HepG2 (cell line): Measurements from ENCODE around the gene TNS1. TPM values are rescaled to one million over a fixed set of nuclear protein-coding genes. Genes with fewer than 3 reads are reported as not detected.

Experiments used
- HMGA1 ChIP-seq: sonication (generic); formaldehyde crosslinking; conservative IDR thresholded peaks from 2 replicates; pipeline ENCODE4 v1.4.0; 2020; ENCODE audit warnings: missing genetic modification reagents
- ONECUT2 ChIP-seq: sonication (generic); formaldehyde crosslinking; IDR thresholded peaks from 2 replicates; pipeline ENCODE4 v1.4.0; 2020; ENCODE audit warnings: missing genetic modification reagents
- PHF5A ChIP-seq: IDR thresholded peaks from one replicate; pipeline ENCODE4 v1.6.1; 2018; ENCODE audit warnings: low read depth, missing genetic modification reagents; ENCODE audit not compliant: unreplicated experiment
- RBAK ChIP-seq: sonication (generic); formaldehyde crosslinking; IDR thresholded peaks from 2 replicates; pipeline ENCODE4 v1.5.1; 2020; ENCODE audit warnings: mild to moderate bottlenecking, missing genetic modification reagents
- SP140L ChIP-seq: sonication (generic); formaldehyde crosslinking; IDR thresholded peaks from 2 replicates; pipeline ENCODE4 v1.4.0; 2020; ENCODE audit warnings: missing genetic modification reagents, borderline replicate concordance
- ZC3H13 ChIP-seq: sonication (generic); formaldehyde crosslinking; IDR thresholded peaks from 2 replicates; pipeline ENCODE4 v1.8.1; 2023; ENCODE audit warnings: mild to moderate bottlenecking, missing genetic modification reagents, moderate library complexity
- ZNF124 ChIP-seq: sonication (generic); formaldehyde crosslinking; IDR thresholded peaks from 2 replicates; pipeline ENCODE4 v1.4.0; 2020; ENCODE audit warnings: missing genetic modification reagents
- ZNF230 ChIP-seq: sonication (generic); formaldehyde crosslinking; IDR thresholded peaks from 2 replicates; pipeline ENCODE4 v1.4.0; 2020; ENCODE audit warnings: mild to moderate bottlenecking, missing genetic modification reagents
- ZNF232 ChIP-seq: sonication (generic); formaldehyde crosslinking; IDR thresholded peaks from 2 replicates; pipeline ENCODE4 v1.4.0; 2020; ENCODE audit warnings: missing genetic modification reagents, borderline replicate concordance
- polyA plus RNA-seq, 8 experiments: library from polyadenylated mRNA; depleted of rRNA in 3 of 8; stranded (reverse) in 7 of 8; unstranded in 1 of 8; fragments of >200 nt; fragmentation: Illumina TruSeq in 4 of 8; extraction: Trizol in 4 of 8; gene quantifications; 2 replicates each; pipeline versions ENCODE4 v1.2.1 to v1.2.3, GENCODE V29; 2011 to 2016; ENCODE audit warnings: low read depth in 4 of 8, missing spikeins in 1 of 8, mixed read lengths in 1 of 8; ENCODE audit not compliant: insufficient read depth in 1 of 8
- total RNA-seq, 5 experiments: library from RNA; depleted of rRNA; stranded (reverse); fragments of >200 nt; fragmentation: Illumina TruSeq; extraction: Trizol; gene quantifications; 2 replicates each; pipeline ENCODE4 v1.2.3, GENCODE V29; 2016; ENCODE audit warnings: low read depth in 1 of 5
- TF ChIP-seq, protein P1 (sequence below): fragments of 450-650 bp; IDR thresholded peaks from 2 replicates; pipeline ENCODE4 v1.6.1; 2017; ENCODE audit warnings: mild to moderate bottlenecking
- TF ChIP-seq, protein P2 (sequence below): IDR thresholded peaks from 2 replicates; pipeline ENCODE4 v1.6.1; 2016; ENCODE audit warnings: low read depth, control low read depth
- TF ChIP-seq, protein P3 (sequence below): IDR thresholded peaks from 2 replicates; pipeline ENCODE4 v1.6.1; 2016; ENCODE audit warnings: missing biosample characterization, missing genetic modification reagents, low read depth
- TF ChIP-seq, protein P4 (sequence below): sonication (generic); formaldehyde crosslinking; IDR thresholded peaks from 2 replicates; pipeline ENCODE4 v1.8.1; 2022; ENCODE audit warnings: mild to moderate bottlenecking, missing genetic modification reagents
- TF ChIP-seq, protein P5 (sequence below): sonication (generic); formaldehyde crosslinking; IDR thresholded peaks from 2 replicates; pipeline ENCODE4 v1.4.0; 2020; ENCODE audit warnings: missing genetic modification reagents, low read depth, mild to moderate bottlenecking, borderline replicate concordance
- TF ChIP-seq, protein P6 (sequence below): sonication (generic); formaldehyde crosslinking; IDR thresholded peaks from 2 replicates; pipeline ENCODE4 v1.9.0; 2021; ENCODE audit warnings: missing genetic modification reagents, borderline replicate concordance
- TF ChIP-seq, protein P7 (sequence below): sonication (generic); formaldehyde crosslinking; IDR thresholded peaks from 2 replicates; pipeline ENCODE4 v1.4.0; 2020; ENCODE audit warnings: low read depth, mild to moderate bottlenecking, missing genetic modification reagents

Gene TNS1
- total and polyA plus RNA-seq, 2 of the 13 experiments (the other 11 are each of a cell fraction or from before 2014, with no cell fraction given), result 1.9 to 118 TPM

DNA sequence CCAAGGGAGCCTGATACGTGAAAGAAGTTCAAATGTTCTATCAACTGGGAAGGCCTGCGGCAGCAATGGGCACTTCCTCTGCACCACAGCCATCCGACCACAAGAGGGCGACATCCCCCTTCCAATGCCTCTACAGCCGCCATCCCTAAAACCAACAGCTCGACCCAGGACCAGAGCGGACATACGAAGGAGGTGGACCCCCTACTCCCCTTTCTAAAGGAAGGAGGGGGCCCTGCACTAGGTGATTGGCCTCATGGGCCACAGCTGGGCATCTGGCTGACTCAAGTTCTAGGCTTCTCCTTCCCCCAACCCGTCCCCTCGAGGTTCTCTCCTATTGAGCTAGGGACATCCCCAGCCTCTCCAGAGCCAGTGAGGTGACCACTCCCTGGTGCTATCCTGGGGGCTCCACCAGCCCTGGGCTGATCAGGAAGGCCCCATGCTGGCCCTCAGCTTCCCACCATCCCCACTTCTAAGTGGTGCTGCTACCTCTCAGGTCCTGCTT, 217.2 kb downstream of the TNS1 start (continued):
- TF ChIP-seq ONECUT2 (CRISPR knock-in tag) (no peak), ZC3H13 (CRISPR knock-in tag) (no peak; the same call in 1 of the 2 replicates), ZNF232 (CRISPR knock-in tag) (no peak), ZNF230 (CRISPR knock-in tag) (no peak; the same call in none of the 2 replicates), ZNF124 (CRISPR knock-in tag) (0 out of 2 replicates have a peak, but pooled peaks have one; percentile 47), PHF5A (CRISPR knock-in tag) (no peak), SP140L (no peak), RBAK (no peak), HMGA1 (CRISPR knock-in tag) (no peak)
- TF ChIP-seq, protein P1, sequence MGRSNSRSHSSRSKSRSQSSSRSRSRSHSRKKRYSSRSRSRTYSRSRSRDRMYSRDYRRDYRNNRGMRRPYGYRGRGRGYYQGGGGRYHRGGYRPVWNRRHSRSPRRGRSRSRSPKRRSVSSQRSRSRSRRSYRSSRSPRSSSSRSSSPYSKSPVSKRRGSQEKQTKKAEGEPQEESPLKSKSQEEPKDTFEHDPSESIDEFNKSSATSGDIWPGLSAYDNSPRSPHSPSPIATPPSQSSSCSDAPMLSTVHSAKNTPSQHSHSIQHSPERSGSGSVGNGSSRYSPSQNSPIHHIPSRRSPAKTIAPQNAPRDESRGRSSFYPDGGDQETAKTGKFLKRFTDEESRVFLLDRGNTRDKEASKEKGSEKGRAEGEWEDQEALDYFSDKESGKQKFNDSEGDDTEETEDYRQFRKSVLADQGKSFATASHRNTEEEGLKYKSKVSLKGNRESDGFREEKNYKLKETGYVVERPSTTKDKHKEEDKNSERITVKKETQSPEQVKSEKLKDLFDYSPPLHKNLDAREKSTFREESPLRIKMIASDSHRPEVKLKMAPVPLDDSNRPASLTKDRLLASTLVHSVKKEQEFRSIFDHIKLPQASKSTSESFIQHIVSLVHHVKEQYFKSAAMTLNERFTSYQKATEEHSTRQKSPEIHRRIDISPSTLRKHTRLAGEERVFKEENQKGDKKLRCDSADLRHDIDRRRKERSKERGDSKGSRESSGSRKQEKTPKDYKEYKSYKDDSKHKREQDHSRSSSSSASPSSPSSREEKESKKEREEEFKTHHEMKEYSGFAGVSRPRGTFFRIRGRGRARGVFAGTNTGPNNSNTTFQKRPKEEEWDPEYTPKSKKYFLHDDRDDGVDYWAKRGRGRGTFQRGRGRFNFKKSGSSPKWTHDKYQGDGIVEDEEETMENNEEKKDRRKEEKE, result no peak
- TF ChIP-seq, protein P2, sequence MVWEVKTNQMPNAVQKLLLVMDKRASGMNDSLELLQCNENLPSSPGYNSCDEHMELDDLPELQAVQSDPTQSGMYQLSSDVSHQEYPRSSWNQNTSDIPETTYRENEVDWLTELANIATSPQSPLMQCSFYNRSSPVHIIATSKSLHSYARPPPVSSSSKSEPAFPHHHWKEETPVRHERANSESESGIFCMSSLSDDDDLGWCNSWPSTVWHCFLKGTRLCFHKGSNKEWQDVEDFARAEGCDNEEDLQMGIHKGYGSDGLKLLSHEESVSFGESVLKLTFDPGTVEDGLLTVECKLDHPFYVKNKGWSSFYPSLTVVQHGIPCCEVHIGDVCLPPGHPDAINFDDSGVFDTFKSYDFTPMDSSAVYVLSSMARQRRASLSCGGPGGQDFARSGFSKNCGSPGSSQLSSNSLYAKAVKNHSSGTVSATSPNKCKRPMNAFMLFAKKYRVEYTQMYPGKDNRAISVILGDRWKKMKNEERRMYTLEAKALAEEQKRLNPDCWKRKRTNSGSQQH (CRISPR knock-in tag), result no peak
- TF ChIP-seq, protein P3, sequence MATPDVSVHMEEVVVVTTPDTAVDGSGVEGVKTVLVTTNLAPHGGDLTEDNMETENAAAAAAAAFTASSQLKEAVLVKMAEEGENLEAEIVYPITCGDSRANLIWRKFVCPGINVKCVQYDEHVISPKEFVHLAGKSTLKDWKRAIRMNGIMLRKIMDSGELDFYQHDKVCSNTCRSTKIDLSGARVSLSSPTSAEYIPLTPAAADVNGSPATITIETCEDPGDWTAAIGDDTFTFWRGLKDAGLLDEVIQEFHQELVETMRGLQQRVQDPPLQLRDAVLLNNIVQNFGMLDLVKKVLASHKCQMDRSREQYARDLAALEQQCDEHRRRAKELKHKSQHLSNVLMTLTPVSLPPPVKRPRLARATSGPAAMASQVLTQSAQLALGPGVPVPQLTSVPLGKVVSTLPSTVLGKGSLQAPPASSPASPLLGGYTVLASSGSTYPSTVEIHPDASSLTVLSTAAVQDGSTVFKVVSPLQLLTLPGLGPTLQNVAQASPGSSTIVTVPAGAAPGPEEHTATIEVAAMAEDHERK (CRISPR knock-in tag), result no peak
- TF ChIP-seq, protein P4, sequence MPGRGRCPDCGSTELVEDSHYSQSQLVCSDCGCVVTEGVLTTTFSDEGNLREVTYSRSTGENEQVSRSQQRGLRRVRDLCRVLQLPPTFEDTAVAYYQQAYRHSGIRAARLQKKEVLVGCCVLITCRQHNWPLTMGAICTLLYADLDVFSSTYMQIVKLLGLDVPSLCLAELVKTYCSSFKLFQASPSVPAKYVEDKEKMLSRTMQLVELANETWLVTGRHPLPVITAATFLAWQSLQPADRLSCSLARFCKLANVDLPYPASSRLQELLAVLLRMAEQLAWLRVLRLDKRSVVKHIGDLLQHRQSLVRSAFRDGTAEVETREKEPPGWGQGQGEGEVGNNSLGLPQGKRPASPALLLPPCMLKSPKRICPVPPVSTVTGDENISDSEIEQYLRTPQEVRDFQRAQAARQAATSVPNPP (CRISPR knock-in tag), result no peak
- TF ChIP-seq, protein P5, sequence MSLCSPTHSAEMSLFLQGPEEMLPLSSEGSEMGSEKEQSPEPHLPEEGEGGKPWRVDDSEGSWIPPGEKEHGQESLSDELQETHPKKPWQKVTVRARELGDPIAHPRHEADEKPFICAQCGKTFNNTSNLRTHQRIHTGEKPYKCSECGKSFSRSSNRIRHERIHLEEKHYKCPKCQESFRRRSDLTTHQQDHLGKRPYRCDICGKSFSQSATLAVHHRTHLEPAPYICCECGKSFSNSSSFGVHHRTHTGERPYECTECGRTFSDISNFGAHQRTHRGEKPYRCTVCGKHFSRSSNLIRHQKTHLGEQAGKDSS (CRISPR knock-in tag), result peak; percentile 51; the same call in 1 of the 2 replicates
- TF ChIP-seq, protein P6, sequence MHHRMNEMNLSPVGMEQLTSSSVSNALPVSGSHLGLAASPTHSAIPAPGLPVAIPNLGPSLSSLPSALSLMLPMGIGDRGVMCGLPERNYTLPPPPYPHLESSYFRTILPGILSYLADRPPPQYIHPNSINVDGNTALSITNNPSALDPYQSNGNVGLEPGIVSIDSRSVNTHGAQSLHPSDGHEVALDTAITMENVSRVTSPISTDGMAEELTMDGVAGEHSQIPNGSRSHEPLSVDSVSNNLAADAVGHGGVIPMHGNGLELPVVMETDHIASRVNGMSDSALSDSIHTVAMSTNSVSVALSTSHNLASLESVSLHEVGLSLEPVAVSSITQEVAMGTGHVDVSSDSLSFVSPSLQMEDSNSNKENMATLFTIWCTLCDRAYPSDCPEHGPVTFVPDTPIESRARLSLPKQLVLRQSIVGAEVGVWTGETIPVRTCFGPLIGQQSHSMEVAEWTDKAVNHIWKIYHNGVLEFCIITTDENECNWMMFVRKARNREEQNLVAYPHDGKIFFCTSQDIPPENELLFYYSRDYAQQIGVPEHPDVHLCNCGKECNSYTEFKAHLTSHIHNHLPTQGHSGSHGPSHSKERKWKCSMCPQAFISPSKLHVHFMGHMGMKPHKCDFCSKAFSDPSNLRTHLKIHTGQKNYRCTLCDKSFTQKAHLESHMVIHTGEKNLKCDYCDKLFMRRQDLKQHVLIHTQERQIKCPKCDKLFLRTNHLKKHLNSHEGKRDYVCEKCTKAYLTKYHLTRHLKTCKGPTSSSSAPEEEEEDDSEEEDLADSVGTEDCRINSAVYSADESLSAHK, result no peak
- TF ChIP-seq, protein P7, sequence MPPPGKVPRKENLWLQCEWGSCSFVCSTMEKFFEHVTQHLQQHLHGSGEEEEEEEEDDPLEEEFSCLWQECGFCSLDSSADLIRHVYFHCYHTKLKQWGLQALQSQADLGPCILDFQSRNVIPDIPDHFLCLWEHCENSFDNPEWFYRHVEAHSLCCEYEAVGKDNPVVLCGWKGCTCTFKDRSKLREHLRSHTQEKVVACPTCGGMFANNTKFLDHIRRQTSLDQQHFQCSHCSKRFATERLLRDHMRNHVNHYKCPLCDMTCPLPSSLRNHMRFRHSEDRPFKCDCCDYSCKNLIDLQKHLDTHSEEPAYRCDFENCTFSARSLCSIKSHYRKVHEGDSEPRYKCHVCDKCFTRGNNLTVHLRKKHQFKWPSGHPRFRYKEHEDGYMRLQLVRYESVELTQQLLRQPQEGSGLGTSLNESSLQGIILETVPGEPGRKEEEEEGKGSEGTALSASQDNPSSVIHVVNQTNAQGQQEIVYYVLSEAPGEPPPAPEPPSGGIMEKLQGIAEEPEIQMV (CRISPR knock-in tag), result no peak
